ENCODE data around the gene RTN1.

- TF ChIP-seq EP300 (conservative IDR thresholded peaks at IDR 0.05; ENCODE audit: poor library complexity, severe bottlenecking) (no peak), CTCF (IDR thresholded peaks at IDR 0.05; ENCODE audit: poor library complexity, severe bottlenecking) (no peak), EZH2 (IDR thresholded peaks at IDR 0.05; ENCODE audit: borderline replicate concordance, insufficient read depth, low read length, poor library complexity, severe bottlenecking) (no peak), TAF1 (IDR thresholded peaks at IDR 0.05; ENCODE audit: low read depth) (no peak), MXI1 (conservative IDR thresholded peaks at IDR 0.05; ENCODE audit: poor library complexity, severe bottlenecking) (no peak), POLR2AphosphoS5 (IDR thresholded peaks at IDR 0.05) (no peak), REST (IDR thresholded peaks at IDR 0.05; ENCODE audit: borderline replicate concordance) (no peak)
Measured at GRCh38 chr14:59582845-59583509, 287.6 kb downstream of the RTN1 start.

All from neural cell (in vitro differentiated cells).